H1 (cell line): ENCODE data around the gene HORMAD2.

Experiments used
- ATF3 ChIP-seq: IDR thresholded peaks from 2 replicates; pipeline ENCODE4 v1.6.1; 2011; ENCODE audit warnings: low read depth, mild to moderate bottlenecking, low read length; ENCODE audit not compliant: insufficient read depth
- CHD2 ChIP-seq: IDR thresholded peaks from 2 replicates; pipeline ENCODE4 v1.6.1; 2012; ENCODE audit warnings: low read length, improper control_type of control experiment
- CREB1 ChIP-seq: IDR thresholded peaks from 2 replicates; pipeline ENCODE4 v1.6.1; 2012; ENCODE audit warnings: inconsistent platforms
- EP300 ChIP-seq, 2 experiments: IDR thresholded peaks; 1 replicate in 1 of 2; 2 replicates in 1 of 2; pipeline ENCODE4 v1.6.1; 2011 to 2012; ENCODE audit warnings: low read depth in 2 of 2, low read length in 2 of 2, mild to moderate bottlenecking in 2 of 2, borderline replicate concordance in 1 of 2, inconsistent platforms in 1 of 2, moderate library complexity in 1 of 2
- JUND ChIP-seq: IDR thresholded peaks from 2 replicates; pipeline ENCODE4 v1.6.1; 2011; ENCODE audit warnings: mild to moderate bottlenecking, improper control_type of control experiment, low read length
- KDM1A ChIP-seq: fragments of 200-600, 300-600 bp; sonication (generic); IDR thresholded peaks from 2 replicates; pipeline ENCODE4 v1.7.1; 2016; ENCODE audit warnings: mild to moderate bottlenecking, low read length, borderline replicate concordance
- KDM4A ChIP-seq: IDR thresholded peaks from one replicate; pipeline ENCODE4 v1.7.1; 2012; ENCODE audit warnings: low read depth, mild to moderate bottlenecking, moderate library complexity, low read length, inconsistent platforms; ENCODE audit not compliant: severe bottlenecking
- POLR2A ChIP-seq, 2 experiments: IDR thresholded peaks; 1 replicate in 1 of 2; 2 replicates in 1 of 2; pipeline ENCODE4 v1.6.1; 2011; ENCODE audit warnings: low read depth in 2 of 2, low read length in 2 of 2, mild to moderate bottlenecking in 2 of 2; ENCODE audit errors: control extremely low read depth in 1 of 2
- RFX5 ChIP-seq: IDR thresholded peaks from 2 replicates; pipeline ENCODE4 v1.6.1; 2011; ENCODE audit warnings: low read depth, low read length, improper control_type of control experiment, borderline replicate concordance
- SP1 ChIP-seq: IDR thresholded peaks from 2 replicates; pipeline ENCODE4 v1.6.1; 2011; ENCODE audit warnings: low read depth, low read length
- TF ChIP-seq, protein P1 (sequence below), 3 experiments: IDR thresholded peaks; 1 replicate in 2 of 3; 2 replicates in 1 of 3; pipeline versions ENCODE4 v1.5.1 to v1.6.1; 2011; ENCODE audit warnings: low read length in 3 of 3, mild to moderate bottlenecking in 3 of 3, inconsistent platforms in 2 of 3, low read depth in 1 of 3, moderate library complexity in 1 of 3; ENCODE audit not compliant: insufficient read depth in 1 of 3; ENCODE audit errors: control extremely low read depth in 1 of 3

DNA sequence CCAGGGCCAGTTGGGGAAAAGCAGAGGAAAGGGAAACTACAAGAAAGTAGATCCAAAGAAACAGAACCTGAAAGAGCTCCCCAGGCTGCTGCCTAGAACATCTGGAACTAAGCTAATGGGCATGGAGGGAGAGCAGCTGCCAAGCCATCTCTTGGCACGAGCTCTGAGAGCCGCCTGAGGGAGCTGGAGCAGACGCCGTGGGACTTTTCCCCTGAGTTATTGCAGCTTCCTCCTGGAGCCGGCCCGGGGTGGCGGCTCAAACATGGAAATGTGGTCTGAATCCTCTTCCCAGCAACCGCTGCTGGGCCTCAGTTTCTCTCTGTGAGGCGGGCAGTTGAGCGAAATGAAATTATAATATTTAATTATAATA, 124.5 kb downstream of the HORMAD2 start:
- TF ChIP-seq SP1 (no peak), ATF3 (no peak), POLR2A (IDR thresholded peaks at IDR 0.05; ENCODE audit: control extremely low read depth in 1 of 2, low read depth in 2 of 2, low read length in 2 of 2) (no peak), KDM1A (no peak), KDM4A (no peak), CHD2 (no peak), JUND (no peak), CREB1 (no peak), RFX5 (no peak), EP300 (IDR thresholded peaks at IDR 0.05; ENCODE audit: borderline replicate concordance in 1 of 2, low read depth in 2 of 2, low read length in 2 of 2) (no peak)
- TF ChIP-seq, protein P1, sequence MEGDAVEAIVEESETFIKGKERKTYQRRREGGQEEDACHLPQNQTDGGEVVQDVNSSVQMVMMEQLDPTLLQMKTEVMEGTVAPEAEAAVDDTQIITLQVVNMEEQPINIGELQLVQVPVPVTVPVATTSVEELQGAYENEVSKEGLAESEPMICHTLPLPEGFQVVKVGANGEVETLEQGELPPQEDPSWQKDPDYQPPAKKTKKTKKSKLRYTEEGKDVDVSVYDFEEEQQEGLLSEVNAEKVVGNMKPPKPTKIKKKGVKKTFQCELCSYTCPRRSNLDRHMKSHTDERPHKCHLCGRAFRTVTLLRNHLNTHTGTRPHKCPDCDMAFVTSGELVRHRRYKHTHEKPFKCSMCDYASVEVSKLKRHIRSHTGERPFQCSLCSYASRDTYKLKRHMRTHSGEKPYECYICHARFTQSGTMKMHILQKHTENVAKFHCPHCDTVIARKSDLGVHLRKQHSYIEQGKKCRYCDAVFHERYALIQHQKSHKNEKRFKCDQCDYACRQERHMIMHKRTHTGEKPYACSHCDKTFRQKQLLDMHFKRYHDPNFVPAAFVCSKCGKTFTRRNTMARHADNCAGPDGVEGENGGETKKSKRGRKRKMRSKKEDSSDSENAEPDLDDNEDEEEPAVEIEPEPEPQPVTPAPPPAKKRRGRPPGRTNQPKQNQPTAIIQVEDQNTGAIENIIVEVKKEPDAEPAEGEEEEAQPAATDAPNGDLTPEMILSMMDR (IDR thresholded peaks at IDR 0.05; ENCODE audit: control extremely low read depth in 1 of 3, insufficient read depth in 1 of 3, low read depth in 1 of 3, low read length in 3 of 3), result no peak
